CD8-positive, alpha-beta memory T cell (primary cell): ENCODE results near the gene CCDC38. TPM values are rescaled to one million over a fixed set of nuclear protein-coding genes. Genes with fewer than 3 reads are reported as not detected.
"Not testable (repeated sequence)": the region's sequence is repeated elsewhere in the genome, so short reads cannot be mapped to it uniquely, and the experiment has no call there.

ENCODE experiments used
- CTCF ChIA-PET: fragments of 350-600 bp; sonication (Branson Sonifier 250); formaldehyde crosslinking; loops from one replicate; lab custom pipeline; 2021; ENCODE audit warnings: antibody characterized with exemption; lab: Charles Lee
- POLR2A ChIA-PET: fragments of 350-600 bp; sonication (Branson Sonifier 250); formaldehyde crosslinking; loops from one replicate; lab custom pipeline; 2021; ENCODE audit warnings: antibody characterized with exemption; lab: Charles Lee
- DNase-seq, 5 donors: peaks; one replicate each; pipeline versions ENCODE4 v3.0.0 to v3.0.0-alpha.2; 2020 to 2022; ENCODE audit warnings: mixed read lengths in 1 of 5
- H3K27ac ChIP-seq: one replicate; pipeline ENCODE4 v1.7.0; 2013; ENCODE audit warnings: low read depth, mild to moderate bottlenecking, low read length, moderate library complexity
- H3K27me3 ChIP-seq: 2 replicates; pipeline ENCODE4 v1.7.0; 2013; ENCODE audit warnings: low read length, mild to moderate bottlenecking; ENCODE audit not compliant: insufficient read depth, poor library complexity, severe bottlenecking
- H3K36me3 ChIP-seq: 2 replicates; pipeline ENCODE4 v1.7.0; 2013; ENCODE audit warnings: mild to moderate bottlenecking, low read length, moderate library complexity; ENCODE audit not compliant: insufficient read depth
- H3K4me1 ChIP-seq: 2 replicates; pipeline ENCODE4 v1.7.0; 2013; ENCODE audit warnings: mild to moderate bottlenecking, low read length, moderate library complexity; ENCODE audit not compliant: insufficient read depth
- H3K4me3 ChIP-seq: 2 replicates; pipeline ENCODE4 v1.7.0; 2013; ENCODE audit warnings: mild to moderate bottlenecking, low read length
- H3K9me3 ChIP-seq: 2 replicates; pipeline ENCODE4 v1.7.0; 2013; ENCODE audit warnings: mild to moderate bottlenecking, low read length
- H3K27ac Mint-ChIP-seq, 8 donors: one replicate each; pipeline ENCODE4 v1.8.0; 2020 to 2021; ENCODE audit warnings: mixed read lengths in 8 of 8, mild to moderate bottlenecking in 6 of 8, inconsistent platforms in 3 of 8, moderate library complexity in 3 of 8
- H3K27me3 Mint-ChIP-seq, 2 donors: one replicate each; pipeline ENCODE4 v1.8.0; 2020 to 2021; ENCODE audit warnings: mixed read lengths in 2 of 2, mild to moderate bottlenecking in 1 of 2, moderate library complexity in 1 of 2
- H3K36me3 Mint-ChIP-seq, 3 donors: one replicate each; pipeline ENCODE4 v1.8.0; 2020 to 2021; ENCODE audit warnings: mixed read lengths in 3 of 3, inconsistent platforms in 1 of 3, mild to moderate bottlenecking in 1 of 3
- H3K4me1 Mint-ChIP-seq, 3 donors: one replicate each; pipeline ENCODE4 v1.8.0; 2020 to 2021; ENCODE audit warnings: mixed read lengths in 3 of 3, inconsistent platforms in 1 of 3, mild to moderate bottlenecking in 1 of 3
- H3K4me3 Mint-ChIP-seq, 7 donors: one replicate each; pipeline ENCODE4 v1.8.0; 2020 to 2021; ENCODE audit warnings: mixed read lengths in 7 of 7, mild to moderate bottlenecking in 6 of 7, moderate library complexity in 4 of 7, inconsistent platforms in 2 of 7
- H3K9me3 Mint-ChIP-seq, 5 donors: one replicate each; pipeline ENCODE4 v1.8.0; 2020 to 2022; ENCODE audit warnings: mixed read lengths in 5 of 5, mild to moderate bottlenecking in 3 of 5, moderate library complexity in 2 of 5, inconsistent platforms in 1 of 5
- polyA plus RNA-seq: library from polyadenylated mRNA; unstranded; fragments of 300-500 nt; fragmentation: Illumina TruSeq; gene quantifications from one replicate; pipeline ENCODE4 v1.2.3, GENCODE V29; 2021
- total RNA-seq, 2 experiments: library from RNA; stranded (reverse); gene quantifications; one replicate each; pipeline ENCODE4 v1.2.3, GENCODE V29; 2021

The CCDC38 gene
- total and polyA plus RNA-seq, 3 experiments from 2014 or later: 0.24 to 0.46 TPM; not detected in 1

- Histone ChIP-seq H3K4me3 (peak within 1 kb of the TSS; percentile 83), H3K36me3 (peaks cover 13% of the 10 kb centered on the region), H3K4me1 (peaks cover 27% of the 10 kb centered on the region), H3K27me3 (no peaks in the 10 kb centered on the region), H3K9me3 (no peaks in the 10 kb centered on the region), H3K27ac (peak within 1 kb of the TSS; percentile 85)
- peak; percentile 86 to 96 (median 93) for DNase-seq
- ChIA-PET CTCF (no interaction called here), POLR2A (interaction anchor here (1.1 kb wide), 1 partner anchor 85 kb away, joined by 6 read pairs; the partner anchor contains the start of gene AMDHD1)
- Mint-ChIP-seq H3K9me3 (no peaks in the 10 kb centered on the region), H3K36me3 (peaks cover 4 to 31% (median 21%) of the 10 kb centered on the region in 3 donors), H3K4me3 (no peak within 1 kb of the TSS), H3K27me3 (peaks cover 3 to 4% of the 10 kb centered on the region in 2 donors), H3K27ac (peak within 1 kb of the TSS in 1 of 8 donors; percentile 47), H3K4me1 (peaks cover 11 to 34% (median 18%) of the 10 kb centered on the region in 3 donors)
Observed at GRCh38 chr12:95858451-95859343, 83.7 kb downstream of the CCDC38 start, which contains the start of gene SNRPF. TSS of gene SNRPF (plus strand) at chr12:95858952. CDS start at chr12:95859074, 122 bp downstream.

GRCh38 chr12:95857799-95858198, 84.6 kb downstream of the CCDC38 start:
- Mint-ChIP-seq H3K36me3 (peaks cover 4 to 23% (median 13%) of the 10 kb centered on the region in 3 donors), H3K9me3 (no peaks in the 10 kb centered on the region), H3K27ac (peak overlapping the region in 1 of 8 donors; percentile 47), H3K4me1 (peaks cover 3 to 33% (median 12%) of the 10 kb centered on the region in 3 donors), H3K4me3 (no peak overlapping the region), H3K27me3 (peaks cover 3 to 4% of the 10 kb centered on the region in 2 donors)
- Histone ChIP-seq H3K27ac (no peak overlapping the region), H3K4me1 (peaks cover 27% of the 10 kb centered on the region), H3K9me3 (no peaks in the 10 kb centered on the region), H3K36me3 (peaks cover 13% of the 10 kb centered on the region), H3K27me3 (no peaks in the 10 kb centered on the region), H3K4me3 (no peak overlapping the region)
- no peak for DNase-seq
- ChIA-PET CTCF (no interaction called here), POLR2A (no interaction called here)

GRCh38 chr12:95857156-95857555, 85.3 kb downstream of the CCDC38 start:
- H3K27ac Mint-ChIP-seq: no peak overlapping the region
- peaks cover 4 to 16% (median 9%) of the 10 kb centered on the region in 3 donors for H3K36me3 Mint-ChIP-seq
- CTCF ChIA-PET: no interaction called here
- POLR2A ChIA-PET: no interaction called here
- Histone ChIP-seq H3K9me3 (no peaks in the 10 kb centered on the region), H3K27me3 (no peaks in the 10 kb centered on the region), H3K27ac (no peak overlapping the region), H3K36me3 (peaks cover 10% of the 10 kb centered on the region), H3K4me3 (no peak overlapping the region), H3K4me1 (peaks cover 27% of the 10 kb centered on the region)
- no peak for DNase-seq
- H3K4me1 Mint-ChIP-seq: peaks cover 4 to 32% (median 13%) of the 10 kb centered on the region in 3 donors
- peak overlapping the region in 1 of 7 donors; percentile 60 for H3K4me3 Mint-ChIP-seq
- peaks cover 3 to 4% of the 10 kb centered on the region in 2 donors for H3K27me3 Mint-ChIP-seq
- no peaks in the 10 kb centered on the region for H3K9me3 Mint-ChIP-seq

- CTCF ChIA-PET: no interaction called here
- no peaks in the 10 kb centered on the region for H3K9me3 ChIP-seq
- no peak overlapping the region for H3K4me3 ChIP-seq
- H3K27me3 Mint-ChIP-seq: peaks cover 0 to 4% of the 10 kb centered on the region in 2 donors
- no peaks in the 10 kb centered on the region for H3K36me3 ChIP-seq
- H3K4me1 ChIP-seq: no peaks in the 10 kb centered on the region
- no peaks in the 10 kb centered on the region for H3K27me3 ChIP-seq
- no peak overlapping the region for H3K27ac ChIP-seq
- POLR2A ChIA-PET: no interaction called here
- H3K9me3 Mint-ChIP-seq: no peaks in the 10 kb centered on the region
- H3K4me3 Mint-ChIP-seq: peak overlapping the region in 1 of 7 donors; percentile 52
- peaks cover 10 to 31% (median 13%) of the 10 kb centered on the region in 3 donors for H3K4me1 Mint-ChIP-seq
- H3K27ac Mint-ChIP-seq: peak overlapping the region in 3 of 8 donors; percentile 10 to 48 (median 15)
- no peaks in the 10 kb centered on the region for H3K36me3 Mint-ChIP-seq
- no peak for DNase-seq
Observed at GRCh38 chr12:95852133-95852532, 90.3 kb downstream of the CCDC38 start.

- Histone ChIP-seq H3K9me3 (no peaks in the 10 kb centered on the region), H3K27me3 (no peaks in the 10 kb centered on the region), H3K4me1 (no peaks in the 10 kb centered on the region), H3K36me3 (no peaks in the 10 kb centered on the region), H3K27ac (no peak overlapping the region), H3K4me3 (no peak overlapping the region)
- Mint-ChIP-seq H3K27me3 (peaks cover 0 to 4% of the 10 kb centered on the region in 2 donors), H3K9me3 (no peaks in the 10 kb centered on the region), H3K36me3 (no peaks in the 10 kb centered on the region), H3K4me1 (peaks cover 10 to 31% (median 13%) of the 10 kb centered on the region in 3 donors), H3K27ac (peak overlapping the region in 7 of 8 donors; percentile 1 to 88 (median 15)), H3K4me3 (peak overlapping the region in 3 of 7 donors; percentile 1 to 52 (median 29))
- peak in 1 of 5 donors; percentile 13 for DNase-seq
- ChIA-PET CTCF (no interaction called here), POLR2A (no interaction called here)
Observed at GRCh38 chr12:95851606-95852005, 90.8 kb downstream of the CCDC38 start.

GRCh38 chr12:95848575-95849388, 93.6 kb downstream of the CCDC38 start:
- no peaks in the 10 kb centered on the region for H3K36me3 Mint-ChIP-seq
- H3K4me3 Mint-ChIP-seq: no peak overlapping the region

GRCh38 chr12:95842426-95842825, 100.0 kb downstream of the CCDC38 start:
- H3K27ac Mint-ChIP-seq, H3K36me3 Mint-ChIP-seq, DNase-seq, H3K4me1 ChIP-seq, H3K36me3 ChIP-seq, H3K4me3 ChIP-seq, H3K9me3 Mint-ChIP-seq, H3K27me3 ChIP-seq, H3K4me1 Mint-ChIP-seq, H3K4me3 Mint-ChIP-seq, CTCF ChIA-PET, POLR2A ChIA-PET, H3K9me3 ChIP-seq, H3K27ac ChIP-seq: not testable (repeated sequence)
- H3K27me3 Mint-ChIP-seq: peaks cover 13 to 28% of the 10 kb centered on the region in 2 donors

More at GRCh38 chr12:95848575-95849388, 93.6 kb downstream of the CCDC38 start:
- Histone ChIP-seq H3K4me3 (no peak overlapping the region), H3K27ac (no peak overlapping the region), H3K36me3 (no peaks in the 10 kb centered on the region), H3K4me1 (no peaks in the 10 kb centered on the region), H3K9me3 (no peaks in the 10 kb centered on the region), H3K27me3 (no peaks in the 10 kb centered on the region)
- Mint-ChIP-seq H3K4me1 (peaks cover 10 to 25% (median 13%) of the 10 kb centered on the region in 3 donors), H3K9me3 (no peaks in the 10 kb centered on the region), H3K27ac (no peak overlapping the region), H3K27me3 (peaks cover 10 to 14% of the 10 kb centered on the region in 2 donors)
- CTCF ChIA-PET: no interaction called here
- DNase-seq: no peak
- POLR2A ChIA-PET: no interaction called here
